ENCODE data around the gene MYD88.

Gene MYD88

GRCh38 chr3:38112378-38112761, 26.1 kb upstream of the MYD88 start:
- no peak for DNase-seq (ENCODE audit: low spot score)

GRCh38 chr3:38114052-38114874, 24.2 kb upstream of the MYD88 start:
- no peak for DNase-seq (ENCODE audit: low spot score)

DNA sequence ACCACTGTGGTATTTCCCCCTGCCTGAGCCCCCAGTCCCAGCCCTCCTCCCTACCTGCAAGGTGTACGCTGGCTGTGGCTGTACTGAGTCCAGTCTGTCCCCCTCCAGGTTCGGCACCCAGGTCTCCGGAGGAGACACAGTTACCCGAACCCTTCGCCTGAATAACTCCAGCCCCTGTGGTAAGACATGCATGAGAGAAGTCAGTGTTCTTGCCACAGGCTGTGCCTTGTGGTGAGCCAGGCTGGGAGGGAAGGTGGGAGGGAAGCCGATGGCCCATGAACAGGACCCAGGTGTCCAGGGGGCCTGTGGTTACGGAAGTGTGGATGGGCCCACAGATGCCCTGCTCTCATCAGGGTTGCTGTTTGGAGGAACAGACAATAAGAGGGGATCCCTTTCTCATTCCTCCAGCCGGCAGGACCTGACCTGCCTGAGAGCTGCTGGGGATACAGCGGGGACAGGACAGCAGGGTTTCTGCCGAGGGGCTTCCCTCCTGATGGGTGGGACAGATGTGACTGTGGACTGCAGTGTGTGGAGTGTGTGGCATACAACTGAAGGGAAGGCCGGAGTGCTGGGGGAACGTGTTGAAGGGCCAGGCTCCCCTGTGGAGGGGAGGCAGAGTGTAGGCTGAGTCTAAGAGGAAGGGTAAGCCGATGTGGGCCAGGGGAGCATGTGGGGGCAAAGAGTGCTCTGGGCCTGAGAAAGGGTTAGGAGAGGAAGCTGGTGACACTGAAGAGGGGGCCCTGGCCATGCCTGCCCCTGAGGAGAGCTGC, 23.4 kb upstream of the MYD88 start:
- no peak for DNase-seq (ENCODE audit: low spot score)

DNA sequence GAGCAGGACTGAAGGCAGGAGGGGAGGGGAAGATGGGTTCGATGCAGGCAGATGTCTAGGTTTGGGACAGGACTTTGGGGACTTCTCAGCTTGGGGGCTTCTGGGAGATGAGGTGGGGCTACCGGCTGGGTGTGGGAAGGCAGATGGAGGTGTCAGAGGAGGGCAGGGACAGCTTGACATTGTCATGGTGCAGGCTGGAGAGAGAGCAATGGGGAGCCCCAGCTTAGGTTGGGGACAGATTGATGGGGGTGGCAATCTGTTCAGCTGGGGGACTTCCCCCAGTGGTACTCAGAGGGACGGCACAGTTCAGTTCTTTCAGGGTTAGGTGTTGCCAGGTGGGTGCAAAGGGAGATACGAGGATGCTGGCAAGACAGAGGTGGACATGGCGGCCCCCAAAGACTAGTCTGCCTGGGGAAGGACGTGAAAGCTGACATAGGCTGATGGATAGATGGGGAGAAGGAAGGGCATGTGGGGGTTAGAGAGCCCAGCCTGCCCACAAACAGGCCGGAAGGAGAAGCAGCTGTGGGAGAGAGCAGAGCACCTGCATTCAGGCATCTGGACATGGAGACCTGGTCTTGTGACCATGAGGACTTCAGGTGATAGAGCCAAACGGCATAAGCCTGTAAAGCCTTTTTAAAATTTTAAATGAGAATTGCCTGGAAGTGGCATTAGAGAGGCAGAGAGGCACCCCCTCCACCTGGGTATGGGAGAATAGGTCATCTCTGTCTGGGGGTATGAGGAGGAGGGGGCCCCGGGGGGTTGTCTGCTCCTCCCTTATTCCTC, 22.6 kb upstream of the MYD88 start:
- DNase-seq (ENCODE audit: low spot score): no peak

DNA sequence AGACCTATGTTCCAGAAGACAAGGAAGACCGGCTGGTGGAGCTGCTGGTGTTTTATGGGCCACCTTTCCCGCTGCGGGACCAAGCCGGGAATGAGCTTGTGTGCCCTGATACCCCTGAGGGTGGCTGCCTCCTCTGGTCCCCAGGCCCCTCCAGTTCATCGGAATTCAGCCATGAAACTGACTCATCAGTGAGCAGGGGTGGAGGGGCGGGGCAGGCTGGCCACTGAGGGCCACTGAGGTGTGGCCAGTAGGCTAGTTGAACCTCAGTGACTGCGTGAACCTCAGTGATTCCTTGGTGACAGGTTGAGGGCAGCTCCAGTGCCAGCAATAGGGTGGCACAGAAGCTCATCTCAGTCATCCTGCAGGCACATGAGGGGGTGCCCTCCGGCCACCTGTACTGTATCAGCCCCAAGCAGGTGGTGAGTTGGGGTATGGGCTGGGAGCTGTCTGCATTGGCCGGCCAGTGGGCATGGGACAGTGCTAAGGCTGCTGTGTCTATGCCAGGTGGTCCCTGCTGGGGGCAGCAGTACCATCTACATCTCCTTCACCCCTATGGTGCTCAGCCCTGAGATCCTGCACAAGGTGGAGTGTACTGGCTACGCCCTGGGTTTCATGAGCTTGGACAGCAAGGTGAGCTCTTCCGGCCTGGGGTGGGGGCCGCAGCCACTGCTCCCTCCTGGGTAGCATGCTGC, 21.8 kb upstream of the MYD88 start:
- no peak for DNase-seq (ENCODE audit: low spot score)

GRCh38 chr3:38117163-38117716, 21.2 kb upstream of the MYD88 start:
- no peak for DNase-seq (ENCODE audit: low spot score)

GRCh38 chr3:38117748-38118420, 20.6 kb upstream of the MYD88 start:
- peak; percentile 81 for DNase-seq (ENCODE audit: low spot score)

DNA sequence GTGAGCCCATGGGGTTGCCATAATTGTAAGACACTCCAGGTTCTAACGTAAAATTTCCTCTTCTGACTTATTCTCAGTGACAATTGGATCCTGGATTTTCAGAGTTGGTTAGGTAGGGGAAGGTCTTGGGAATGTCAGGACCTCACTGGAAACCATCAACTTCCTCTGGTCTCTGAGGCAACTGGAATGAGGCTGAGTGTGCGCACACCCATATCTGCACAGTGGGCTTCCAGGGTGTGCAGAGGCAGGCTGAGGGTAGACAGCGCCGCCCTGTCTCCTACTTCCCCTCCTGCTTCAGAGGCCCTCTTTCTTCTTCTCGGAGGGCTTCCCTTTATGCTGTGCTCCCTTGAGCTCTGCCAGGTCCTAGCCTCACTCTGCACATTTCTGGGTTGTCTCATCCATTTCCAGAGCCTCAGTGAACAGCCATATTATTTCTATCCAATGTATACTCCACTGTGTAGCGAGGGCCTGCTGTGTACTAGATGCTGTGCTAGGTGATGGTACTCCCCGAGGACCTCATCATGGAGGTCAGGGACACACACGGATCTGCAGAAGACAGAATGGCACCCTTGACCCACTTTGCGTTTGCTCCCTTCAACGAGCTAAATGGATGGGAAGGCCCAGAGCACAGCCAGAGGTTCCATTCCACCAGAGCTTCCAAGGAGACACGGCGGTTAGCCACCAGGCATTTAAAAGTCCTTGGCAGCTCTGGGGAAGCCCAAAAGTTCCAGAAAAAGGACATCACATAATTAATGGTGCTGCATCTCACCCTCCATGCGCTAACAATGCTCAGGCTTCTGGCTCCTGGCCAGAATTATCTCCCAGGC, 19.8 kb upstream of the MYD88 start:
- no peak for DNase-seq (ENCODE audit: low spot score)

DNA sequence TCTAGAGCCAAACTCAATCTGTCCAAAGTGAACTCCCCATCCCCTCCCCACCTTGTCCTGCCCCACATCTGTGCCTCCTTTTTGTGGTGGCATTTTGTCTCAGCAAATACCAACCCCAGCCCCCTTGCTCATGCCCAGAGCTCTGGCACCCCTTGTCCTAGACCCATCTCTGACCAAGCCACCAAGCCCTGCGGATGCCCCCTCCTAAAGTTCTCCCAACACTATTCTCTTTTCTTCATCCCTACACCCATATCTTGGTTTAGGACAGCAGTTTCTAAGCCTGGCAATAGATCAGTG, 19.3 kb upstream of the MYD88 start:
- no peak for DNase-seq (ENCODE audit: low spot score)

DNA sequence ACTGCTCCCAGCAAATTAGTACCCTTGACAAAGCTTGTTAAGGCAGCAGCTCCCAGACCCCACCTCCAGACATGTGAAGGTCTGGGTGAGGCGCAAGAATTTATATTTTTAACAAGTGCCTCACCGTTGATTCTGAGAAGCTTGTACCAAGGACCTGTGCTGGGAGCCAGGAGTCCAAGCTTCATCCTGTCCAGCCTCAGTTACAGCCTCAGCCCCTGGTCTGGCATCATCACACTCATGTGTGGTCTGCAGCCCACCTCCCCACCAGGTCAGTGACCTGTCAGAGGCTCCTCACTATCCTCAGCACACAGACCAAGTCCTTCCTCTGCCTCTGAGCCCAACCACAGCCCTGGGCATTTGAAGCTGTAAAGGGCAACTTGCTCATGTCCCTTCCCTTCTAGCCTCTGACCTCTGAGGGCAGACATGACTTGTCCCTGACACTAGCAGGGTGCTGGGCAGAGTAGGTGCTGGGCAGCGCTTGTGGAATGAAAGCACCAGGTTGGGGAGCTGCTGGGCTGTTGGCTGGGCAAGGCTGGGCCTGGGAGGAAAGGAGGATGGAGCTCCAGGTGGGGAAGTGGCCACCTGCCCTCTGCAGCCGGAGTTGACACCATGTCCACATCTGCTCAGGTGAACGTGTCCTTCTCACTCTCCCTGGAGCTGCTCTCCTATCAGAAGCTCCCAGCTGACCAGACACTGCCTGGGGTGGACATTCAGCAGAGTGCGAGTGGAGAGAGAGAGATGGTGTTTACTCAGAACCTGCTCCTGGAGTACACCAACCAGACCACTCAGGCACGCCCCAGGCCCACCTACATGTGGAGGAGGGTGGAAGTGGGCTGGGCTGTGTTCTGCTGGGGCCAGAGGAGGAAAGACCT, 18.4 kb upstream of the MYD88 start:
- no peak for DNase-seq (ENCODE audit: low spot score)

GRCh38 chr3:38120693-38121450, 17.6 kb upstream of the MYD88 start:
- DNase-seq (ENCODE audit: low spot score): no peak

DNA sequence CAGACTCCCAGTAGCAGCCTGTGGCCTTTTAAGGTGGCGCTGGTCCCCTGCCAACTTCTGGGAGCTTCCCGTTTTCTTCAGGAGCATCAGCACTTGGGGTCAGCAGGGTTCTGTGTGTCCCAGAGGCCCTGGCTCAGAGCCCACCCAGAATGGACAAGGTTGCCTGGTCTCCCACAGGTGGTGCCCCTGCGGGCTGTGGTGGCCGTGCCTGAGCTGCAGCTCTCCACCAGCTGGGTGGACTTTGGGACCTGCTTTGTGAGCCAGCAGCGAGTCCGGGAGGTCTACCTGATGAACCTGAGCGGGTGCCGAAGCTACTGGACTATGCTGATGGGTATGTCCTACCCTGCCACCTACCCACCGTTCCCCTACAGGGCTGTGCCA, 17.0 kb upstream of the MYD88 start:
- no peak for DNase-seq (ENCODE audit: low spot score)

GRCh38 chr3:38121832-38122461, 16.5 kb upstream of the MYD88 start:
- DNase-seq (ENCODE audit: low spot score): no peak

- DNase-seq (ENCODE audit: low spot score): no peak
These were observed 15.7 kb upstream of the MYD88 start for GRCh38 chr3:38122712-38123290.

GRCh38 chr3:38124324-38125122, 13.9 kb upstream of the MYD88 start:
- no peak for DNase-seq (ENCODE audit: low spot score)

DNA sequence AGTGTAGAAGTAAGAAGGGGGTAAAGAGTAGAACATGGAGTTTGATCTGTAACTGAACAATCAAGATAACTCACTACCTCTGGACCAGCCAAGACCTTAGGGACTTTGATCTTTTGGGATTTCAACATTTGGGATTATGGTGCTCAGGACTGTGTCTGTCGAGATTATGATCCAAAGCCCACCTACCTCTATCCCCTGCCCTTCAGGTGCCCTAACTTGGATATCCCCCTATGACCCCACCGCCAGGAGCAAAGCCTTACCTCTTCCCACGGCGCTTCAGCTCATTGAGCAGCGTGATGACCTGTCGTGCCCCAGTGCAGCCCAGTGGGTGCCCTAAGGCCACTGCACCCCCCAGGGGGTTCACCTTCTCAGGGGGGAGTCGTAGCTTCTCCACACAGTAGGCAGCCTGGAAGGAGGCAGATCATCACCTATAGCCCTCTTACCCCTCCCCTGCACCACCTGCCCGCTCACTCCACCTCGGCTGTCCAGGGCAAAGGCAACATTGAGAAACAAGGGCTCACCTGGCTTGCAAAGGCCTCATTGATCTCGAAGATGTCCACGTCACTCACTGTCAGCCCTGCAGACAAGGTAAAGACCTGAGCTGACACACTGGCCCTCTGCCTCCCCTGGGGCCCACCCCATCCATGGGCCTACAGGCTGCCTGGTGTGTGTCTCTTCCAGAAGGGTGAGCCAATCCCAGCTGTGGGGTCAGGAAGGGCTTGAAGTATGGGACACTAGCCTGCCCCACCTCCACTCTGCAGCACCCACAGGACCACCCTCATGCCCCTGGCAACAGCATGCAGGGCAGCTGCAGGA, 12.9 kb upstream of the MYD88 start:
- DNase-seq (ENCODE audit: low spot score): no peak
